ENCODE measurements around the gene NKD2.

DNA sequence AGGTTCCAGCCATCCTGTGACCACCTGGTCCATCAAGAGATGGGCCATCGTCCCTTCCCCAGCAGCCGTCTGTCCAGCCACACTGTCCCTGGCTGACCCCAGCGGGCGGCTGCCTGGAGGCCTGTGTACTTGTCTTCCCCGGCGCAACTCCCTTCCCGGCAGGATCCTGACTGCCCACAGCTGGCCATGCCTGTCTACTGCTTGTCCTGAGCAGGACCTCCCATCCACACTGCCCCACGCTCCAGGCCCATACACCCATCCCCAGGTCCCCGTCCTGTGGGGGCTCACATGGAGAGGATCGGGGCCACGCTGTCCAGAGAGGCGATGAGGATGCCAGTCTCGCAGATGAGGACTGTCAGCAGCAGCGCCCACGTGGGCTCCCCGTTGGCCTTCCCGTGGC is 67.8 kb downstream of the NKD2 start:
- TF ChIP-seq EZH2phosphoT487 (IDR thresholded peaks at IDR 0.05; ENCODE audit: unreplicated experiment) = no peak
- TF ChIP-seq, protein P1, sequence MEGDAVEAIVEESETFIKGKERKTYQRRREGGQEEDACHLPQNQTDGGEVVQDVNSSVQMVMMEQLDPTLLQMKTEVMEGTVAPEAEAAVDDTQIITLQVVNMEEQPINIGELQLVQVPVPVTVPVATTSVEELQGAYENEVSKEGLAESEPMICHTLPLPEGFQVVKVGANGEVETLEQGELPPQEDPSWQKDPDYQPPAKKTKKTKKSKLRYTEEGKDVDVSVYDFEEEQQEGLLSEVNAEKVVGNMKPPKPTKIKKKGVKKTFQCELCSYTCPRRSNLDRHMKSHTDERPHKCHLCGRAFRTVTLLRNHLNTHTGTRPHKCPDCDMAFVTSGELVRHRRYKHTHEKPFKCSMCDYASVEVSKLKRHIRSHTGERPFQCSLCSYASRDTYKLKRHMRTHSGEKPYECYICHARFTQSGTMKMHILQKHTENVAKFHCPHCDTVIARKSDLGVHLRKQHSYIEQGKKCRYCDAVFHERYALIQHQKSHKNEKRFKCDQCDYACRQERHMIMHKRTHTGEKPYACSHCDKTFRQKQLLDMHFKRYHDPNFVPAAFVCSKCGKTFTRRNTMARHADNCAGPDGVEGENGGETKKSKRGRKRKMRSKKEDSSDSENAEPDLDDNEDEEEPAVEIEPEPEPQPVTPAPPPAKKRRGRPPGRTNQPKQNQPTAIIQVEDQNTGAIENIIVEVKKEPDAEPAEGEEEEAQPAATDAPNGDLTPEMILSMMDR (conservative IDR thresholded peaks at IDR 0.05; ENCODE audit: low read depth in 2 of 2) = no peak
- TF ChIP-seq, protein P2, sequence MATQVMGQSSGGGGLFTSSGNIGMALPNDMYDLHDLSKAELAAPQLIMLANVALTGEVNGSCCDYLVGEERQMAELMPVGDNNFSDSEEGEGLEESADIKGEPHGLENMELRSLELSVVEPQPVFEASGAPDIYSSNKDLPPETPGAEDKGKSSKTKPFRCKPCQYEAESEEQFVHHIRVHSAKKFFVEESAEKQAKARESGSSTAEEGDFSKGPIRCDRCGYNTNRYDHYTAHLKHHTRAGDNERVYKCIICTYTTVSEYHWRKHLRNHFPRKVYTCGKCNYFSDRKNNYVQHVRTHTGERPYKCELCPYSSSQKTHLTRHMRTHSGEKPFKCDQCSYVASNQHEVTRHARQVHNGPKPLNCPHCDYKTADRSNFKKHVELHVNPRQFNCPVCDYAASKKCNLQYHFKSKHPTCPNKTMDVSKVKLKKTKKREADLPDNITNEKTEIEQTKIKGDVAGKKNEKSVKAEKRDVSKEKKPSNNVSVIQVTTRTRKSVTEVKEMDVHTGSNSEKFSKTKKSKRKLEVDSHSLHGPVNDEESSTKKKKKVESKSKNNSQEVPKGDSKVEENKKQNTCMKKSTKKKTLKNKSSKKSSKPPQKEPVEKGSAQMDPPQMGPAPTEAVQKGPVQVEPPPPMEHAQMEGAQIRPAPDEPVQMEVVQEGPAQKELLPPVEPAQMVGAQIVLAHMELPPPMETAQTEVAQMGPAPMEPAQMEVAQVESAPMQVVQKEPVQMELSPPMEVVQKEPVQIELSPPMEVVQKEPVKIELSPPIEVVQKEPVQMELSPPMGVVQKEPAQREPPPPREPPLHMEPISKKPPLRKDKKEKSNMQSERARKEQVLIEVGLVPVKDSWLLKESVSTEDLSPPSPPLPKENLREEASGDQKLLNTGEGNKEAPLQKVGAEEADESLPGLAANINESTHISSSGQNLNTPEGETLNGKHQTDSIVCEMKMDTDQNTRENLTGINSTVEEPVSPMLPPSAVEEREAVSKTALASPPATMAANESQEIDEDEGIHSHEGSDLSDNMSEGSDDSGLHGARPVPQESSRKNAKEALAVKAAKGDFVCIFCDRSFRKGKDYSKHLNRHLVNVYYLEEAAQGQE (IDR thresholded peaks at IDR 0.05; ENCODE audit: unreplicated experiment) = no peak
- no peak for TF ChIP-seq STAT1 (IDR thresholded peaks at IDR 0.05; ENCODE audit: unreplicated experiment)
- no peak for TF ChIP-seq EZH2 (IDR thresholded peaks at IDR 0.05; ENCODE audit: low read depth, unreplicated experiment)
- no peak for TF ChIP-seq POLR2AphosphoS5 (IDR thresholded peaks at IDR 0.05; ENCODE audit: low read depth)
- TF ChIP-seq, protein P3, sequence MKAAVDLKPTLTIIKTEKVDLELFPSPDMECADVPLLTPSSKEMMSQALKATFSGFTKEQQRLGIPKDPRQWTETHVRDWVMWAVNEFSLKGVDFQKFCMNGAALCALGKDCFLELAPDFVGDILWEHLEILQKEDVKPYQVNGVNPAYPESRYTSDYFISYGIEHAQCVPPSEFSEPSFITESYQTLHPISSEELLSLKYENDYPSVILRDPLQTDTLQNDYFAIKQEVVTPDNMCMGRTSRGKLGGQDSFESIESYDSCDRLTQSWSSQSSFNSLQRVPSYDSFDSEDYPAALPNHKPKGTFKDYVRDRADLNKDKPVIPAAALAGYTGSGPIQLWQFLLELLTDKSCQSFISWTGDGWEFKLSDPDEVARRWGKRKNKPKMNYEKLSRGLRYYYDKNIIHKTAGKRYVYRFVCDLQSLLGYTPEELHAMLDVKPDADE (IDR thresholded peaks at IDR 0.05) = no peak
- TF ChIP-seq, protein P4, sequence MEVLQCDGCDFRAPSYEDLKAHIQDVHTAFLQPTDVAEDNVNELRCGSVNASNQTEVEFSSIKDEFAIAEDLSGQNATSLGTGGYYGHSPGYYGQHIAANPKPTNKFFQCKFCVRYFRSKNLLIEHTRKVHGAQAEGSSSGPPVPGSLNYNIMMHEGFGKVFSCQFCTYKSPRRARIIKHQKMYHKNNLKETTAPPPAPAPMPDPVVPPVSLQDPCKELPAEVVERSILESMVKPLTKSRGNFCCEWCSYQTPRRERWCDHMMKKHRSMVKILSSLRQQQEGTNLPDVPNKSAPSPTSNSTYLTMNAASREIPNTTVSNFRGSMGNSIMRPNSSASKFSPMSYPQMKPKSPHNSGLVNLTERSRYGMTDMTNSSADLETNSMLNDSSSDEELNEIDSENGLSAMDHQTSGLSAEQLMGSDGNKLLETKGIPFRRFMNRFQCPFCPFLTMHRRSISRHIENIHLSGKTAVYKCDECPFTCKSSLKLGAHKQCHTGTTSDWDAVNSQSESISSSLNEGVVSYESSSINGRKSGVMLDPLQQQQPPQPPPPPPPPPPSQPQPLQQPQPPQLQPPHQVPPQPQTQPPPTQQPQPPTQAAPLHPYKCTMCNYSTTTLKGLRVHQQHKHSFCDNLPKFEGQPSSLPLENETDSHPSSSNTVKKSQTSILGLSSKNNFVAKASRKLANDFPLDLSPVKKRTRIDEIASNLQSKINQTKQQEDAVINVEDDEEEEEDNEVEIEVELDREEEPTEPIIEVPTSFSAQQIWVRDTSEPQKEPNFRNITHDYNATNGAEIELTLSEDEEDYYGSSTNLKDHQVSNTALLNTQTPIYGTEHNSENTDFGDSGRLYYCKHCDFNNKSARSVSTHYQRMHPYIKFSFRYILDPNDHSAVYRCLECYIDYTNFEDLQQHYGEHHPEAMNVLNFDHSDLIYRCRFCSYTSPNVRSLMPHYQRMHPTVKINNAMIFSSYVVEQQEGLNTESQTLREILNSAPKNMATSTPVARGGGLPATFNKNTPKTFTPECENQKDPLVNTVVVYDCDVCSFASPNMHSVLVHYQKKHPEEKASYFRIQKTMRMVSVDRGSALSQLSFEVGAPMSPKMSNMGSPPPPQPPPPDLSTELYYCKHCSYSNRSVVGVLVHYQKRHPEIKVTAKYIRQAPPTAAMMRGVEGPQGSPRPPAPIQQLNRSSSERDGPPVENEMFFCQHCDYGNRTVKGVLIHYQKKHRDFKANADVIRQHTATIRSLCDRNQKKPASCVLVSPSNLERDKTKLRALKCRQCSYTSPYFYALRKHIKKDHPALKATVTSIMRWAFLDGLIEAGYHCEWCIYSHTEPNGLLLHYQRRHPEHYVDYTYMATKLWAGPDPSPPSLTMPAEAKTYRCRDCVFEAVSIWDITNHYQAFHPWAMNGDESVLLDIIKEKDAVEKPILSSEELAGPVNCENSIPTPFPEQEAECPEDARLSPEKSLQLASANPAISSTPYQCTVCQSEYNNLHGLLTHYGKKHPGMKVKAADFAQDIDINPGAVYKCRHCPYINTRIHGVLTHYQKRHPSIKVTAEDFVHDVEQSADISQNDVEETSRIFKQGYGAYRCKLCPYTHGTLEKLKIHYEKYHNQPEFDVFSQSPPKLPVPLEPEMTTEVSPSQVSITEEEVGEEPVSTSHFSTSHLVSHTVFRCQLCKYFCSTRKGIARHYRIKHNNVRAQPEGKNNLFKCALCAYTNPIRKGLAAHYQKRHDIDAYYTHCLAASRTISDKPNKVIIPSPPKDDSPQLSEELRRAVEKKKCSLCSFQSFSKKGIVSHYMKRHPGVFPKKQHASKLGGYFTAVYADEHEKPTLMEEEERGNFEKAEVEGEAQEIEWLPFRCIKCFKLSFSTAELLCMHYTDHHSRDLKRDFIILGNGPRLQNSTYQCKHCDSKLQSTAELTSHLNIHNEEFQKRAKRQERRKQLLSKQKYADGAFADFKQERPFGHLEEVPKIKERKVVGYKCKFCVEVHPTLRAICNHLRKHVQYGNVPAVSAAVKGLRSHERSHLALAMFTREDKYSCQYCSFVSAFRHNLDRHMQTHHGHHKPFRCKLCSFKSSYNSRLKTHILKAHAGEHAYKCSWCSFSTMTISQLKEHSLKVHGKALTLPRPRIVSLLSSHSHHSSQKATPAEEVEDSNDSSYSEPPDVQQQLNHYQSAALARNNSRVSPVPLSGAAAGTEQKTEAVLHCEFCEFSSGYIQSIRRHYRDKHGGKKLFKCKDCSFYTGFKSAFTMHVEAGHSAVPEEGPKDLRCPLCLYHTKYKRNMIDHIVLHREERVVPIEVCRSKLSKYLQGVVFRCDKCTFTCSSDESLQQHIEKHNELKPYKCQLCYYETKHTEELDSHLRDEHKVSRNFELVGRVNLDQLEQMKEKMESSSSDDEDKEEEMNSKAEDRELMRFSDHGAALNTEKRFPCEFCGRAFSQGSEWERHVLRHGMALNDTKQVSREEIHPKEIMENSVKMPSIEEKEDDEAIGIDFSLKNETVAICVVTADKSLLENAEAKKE (CRISPR knock-in tag; IDR thresholded peaks at IDR 0.05) = no peak

Data from GM23338 (cell line).